ENCODE data around the gene PROCR.

GRCh38 chr20:35134880-35135279 is 37.0 kb upstream of the PROCR start:
- TF ChIP-seq CTCF (IDR thresholded peaks at IDR 0.05) (no peak), POLR2AphosphoS5 (IDR thresholded peaks at IDR 0.05) (no peak)

Measured in transverse colon (tissue), 4 donors.